ENCODE results near the gene GABRA6. TPM values are rescaled to one million over a fixed set of nuclear protein-coding genes. Genes with fewer than 3 reads are reported as not detected.

Gene GABRA6
- total RNA-seq, 2 experiments from 2014 or later: not detected

DNA sequence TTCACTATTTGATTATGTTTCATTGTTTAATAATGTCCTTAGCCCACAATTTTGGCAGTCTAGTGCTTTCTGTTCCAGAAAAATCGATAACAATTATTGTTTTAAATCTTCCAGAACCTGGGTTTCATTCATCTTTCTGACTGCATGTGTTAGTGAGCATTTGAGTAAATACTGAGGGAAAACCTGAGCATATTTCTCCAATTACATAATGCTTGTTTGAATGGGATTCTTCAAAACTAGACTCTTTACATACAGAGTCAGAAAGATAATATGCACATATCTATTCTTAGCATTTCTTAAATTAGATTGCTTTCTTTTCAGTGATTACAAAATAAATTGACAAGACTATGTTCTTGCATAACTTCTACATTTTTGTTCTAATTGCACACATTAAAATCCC lies 21.9 kb downstream of the GABRA6 start:
- H3K27ac Mint-ChIP-seq: no peak overlapping the region
- no peaks in the 10 kb centered on the region for H3K27me3 Mint-ChIP-seq
- no peaks in the 10 kb centered on the region for H3K36me3 Mint-ChIP-seq (ENCODE audit: low read depth)
- no peaks in the 10 kb centered on the region for H3K4me1 Mint-ChIP-seq
- ChIA-PET CTCF (no interaction called here), POLR2A (no interaction called here)
- no peak overlapping the region for H3K4me3 Mint-ChIP-seq
- DNase-seq: no peak
- H3K9me3 Mint-ChIP-seq: no peaks in the 10 kb centered on the region

DNA sequence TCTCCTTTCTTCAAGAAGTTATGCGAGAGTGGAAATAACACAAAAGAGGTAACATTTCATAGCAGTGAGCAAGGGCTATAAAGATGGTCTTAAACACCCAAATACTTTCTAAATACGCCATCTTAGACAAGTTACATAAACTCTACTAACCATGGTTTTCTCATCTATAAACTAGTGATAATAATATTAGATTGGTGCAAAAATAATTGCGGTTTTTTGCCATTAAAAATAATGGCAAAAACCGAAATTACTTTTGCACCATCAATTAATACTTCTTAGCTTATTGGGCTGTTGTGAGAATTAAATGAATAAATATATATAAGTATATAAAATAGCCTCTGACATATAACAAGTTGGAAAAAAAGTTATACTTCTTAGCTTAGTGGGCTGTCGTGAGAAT lies 23.7 kb downstream of the GABRA6 start:
- DNase-seq: no peak
- Mint-ChIP-seq H3K27me3 (no peaks in the 10 kb centered on the region), H3K36me3 (ENCODE audit: low read depth) (no peaks in the 10 kb centered on the region), H3K4me3 (no peak overlapping the region), H3K9me3 (peaks cover 3% of the 10 kb centered on the region), H3K4me1 (no peaks in the 10 kb centered on the region), H3K27ac (no peak overlapping the region)
- POLR2A ChIA-PET: no interaction called here
- CTCF ChIA-PET: no interaction called here

DNA sequence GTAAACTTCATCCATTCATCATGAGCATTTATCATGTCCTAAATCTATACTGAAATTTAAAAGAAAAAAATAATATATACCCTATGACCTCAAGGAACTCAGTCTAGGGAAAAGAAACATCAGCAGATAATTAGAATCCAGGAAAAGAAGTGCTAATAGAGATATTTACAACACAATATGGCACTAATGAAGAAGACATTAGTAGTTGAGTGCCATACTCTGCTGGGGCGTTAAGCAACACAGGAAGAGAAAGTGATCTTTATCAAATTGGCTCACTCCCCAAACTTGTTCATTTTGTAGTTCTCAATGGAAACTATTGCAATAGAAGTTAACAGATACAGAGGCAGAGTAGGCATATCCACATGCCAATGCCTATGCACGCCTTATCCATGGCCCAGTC lies 27.5 kb downstream of the GABRA6 start:
- CTCF ChIA-PET: no interaction called here
- no peak overlapping the region for H3K27ac Mint-ChIP-seq

DNA sequence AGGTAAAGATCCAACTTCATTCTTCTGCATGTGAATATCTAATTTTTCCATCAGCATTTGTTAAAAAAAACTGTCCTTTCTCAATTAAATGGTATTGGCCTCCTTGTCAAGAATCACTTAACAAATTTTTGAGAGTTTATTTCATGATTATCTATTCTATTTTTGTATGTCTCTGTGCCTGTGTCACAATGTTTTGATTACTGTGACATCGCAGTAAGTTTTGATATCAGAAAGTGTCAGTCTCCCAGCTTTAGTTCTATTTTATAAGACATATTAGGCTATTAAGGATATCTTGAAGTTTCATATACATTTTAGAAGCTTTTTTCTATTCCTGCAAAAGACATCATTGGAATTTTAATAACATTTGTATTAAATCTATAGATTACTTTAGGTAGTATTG lies 33.6 kb downstream of the GABRA6 start:
- Mint-ChIP-seq H3K4me3 (no peak overlapping the region), H3K27ac (no peak overlapping the region), H3K36me3 (ENCODE audit: low read depth) (no peaks in the 10 kb centered on the region), H3K9me3 (no peaks in the 10 kb centered on the region), H3K27me3 (no peaks in the 10 kb centered on the region), H3K4me1 (no peaks in the 10 kb centered on the region)
- POLR2A ChIA-PET: no interaction called here
- CTCF ChIA-PET: no interaction called here
- DNase-seq: no peak

More for the DNA sequence above, 27.5 kb downstream of the GABRA6 start:
- H3K4me1 Mint-ChIP-seq: no peaks in the 10 kb centered on the region
- no peaks in the 10 kb centered on the region for H3K27me3 Mint-ChIP-seq
- no peaks in the 10 kb centered on the region for H3K36me3 Mint-ChIP-seq (ENCODE audit: low read depth)
- DNase-seq: no peak
- H3K4me3 Mint-ChIP-seq: no peak overlapping the region
- H3K9me3 Mint-ChIP-seq: peaks cover 3% of the 10 kb centered on the region
- POLR2A ChIA-PET: no interaction called here

DNA sequence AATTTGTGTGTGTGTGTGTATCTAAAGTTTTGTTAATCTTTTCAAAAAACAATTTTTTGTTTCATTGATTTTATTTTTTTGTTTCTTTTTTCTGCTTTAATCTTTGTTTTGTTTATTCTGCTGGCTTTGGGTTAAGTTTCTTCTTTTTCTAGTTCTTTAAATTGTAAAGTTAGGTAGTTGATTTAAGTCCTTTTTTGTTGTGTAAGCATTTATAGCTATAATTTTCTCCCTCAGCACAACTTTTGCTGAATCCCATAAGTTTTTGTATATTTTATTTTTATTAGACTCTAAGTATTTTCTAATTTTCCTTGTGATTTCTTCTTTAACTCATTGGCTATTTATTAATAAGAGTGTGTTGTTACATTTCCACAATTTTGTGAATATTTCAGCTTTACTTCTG lies 34.9 kb downstream of the GABRA6 start:
- H3K27ac Mint-ChIP-seq: no peak overlapping the region
- H3K27me3 Mint-ChIP-seq: no peaks in the 10 kb centered on the region
- no peak for DNase-seq
- peaks cover 2% of the 10 kb centered on the region for H3K9me3 Mint-ChIP-seq
- H3K4me1 Mint-ChIP-seq: no peaks in the 10 kb centered on the region
- ChIA-PET POLR2A (no interaction called here), CTCF (no interaction called here)
- H3K36me3 Mint-ChIP-seq (ENCODE audit: low read depth): no peaks in the 10 kb centered on the region
- no peak overlapping the region for H3K4me3 Mint-ChIP-seq

DNA sequence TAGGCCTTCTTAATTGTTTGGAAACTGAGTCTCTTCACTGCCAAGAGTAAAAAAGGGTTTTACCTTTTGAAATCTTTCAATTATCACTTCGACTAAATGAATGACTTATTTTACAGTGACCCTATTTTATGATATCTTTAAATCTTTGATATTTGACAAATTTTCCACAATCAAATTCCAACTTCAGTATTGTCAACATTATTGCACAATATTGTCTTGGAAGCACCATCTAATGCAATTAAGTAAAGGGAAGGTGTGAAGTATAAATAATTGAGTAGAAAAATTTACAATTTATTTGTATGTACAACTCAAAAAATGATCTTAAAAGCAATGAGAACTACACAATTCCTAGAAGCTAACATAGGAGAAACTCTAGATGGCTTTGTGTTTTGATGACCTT lies 49.2 kb downstream of the GABRA6 start:
- Mint-ChIP-seq H3K9me3 (peaks cover 5% of the 10 kb centered on the region), H3K4me1 (no peaks in the 10 kb centered on the region), H3K36me3 (ENCODE audit: low read depth) (no peaks in the 10 kb centered on the region), H3K4me3 (no peak overlapping the region), H3K27me3 (no peaks in the 10 kb centered on the region), H3K27ac (no peak overlapping the region)
- ChIA-PET POLR2A (no interaction called here), CTCF (no interaction called here)
- DNase-seq: no peak

DNA sequence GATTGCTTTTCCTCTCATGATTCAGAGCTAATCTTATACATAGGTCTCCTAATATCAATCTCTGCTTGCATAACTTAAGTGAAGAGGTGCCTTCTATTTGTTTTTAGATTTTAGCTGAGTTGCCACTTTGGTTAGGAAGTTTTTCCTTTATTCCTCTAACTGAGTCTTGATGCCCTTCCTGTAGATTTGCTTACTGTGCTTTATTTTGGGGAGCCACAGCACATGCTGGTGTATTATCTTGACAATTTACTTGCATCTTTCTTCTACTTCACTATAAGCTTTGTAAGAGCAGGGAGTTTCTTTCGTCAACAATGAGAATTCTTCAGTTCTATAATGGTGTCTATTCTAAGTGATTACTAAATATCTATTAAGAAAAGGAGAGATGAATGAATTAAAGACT lies 54.9 kb downstream of the GABRA6 start:
- Mint-ChIP-seq H3K9me3 (peaks cover 5% of the 10 kb centered on the region), H3K4me3 (no peak overlapping the region), H3K4me1 (no peaks in the 10 kb centered on the region), H3K36me3 (ENCODE audit: low read depth) (no peaks in the 10 kb centered on the region), H3K27ac (no peak overlapping the region), H3K27me3 (no peaks in the 10 kb centered on the region)
- ChIA-PET CTCF (no interaction called here), POLR2A (no interaction called here)
- no peak for DNase-seq

DNA sequence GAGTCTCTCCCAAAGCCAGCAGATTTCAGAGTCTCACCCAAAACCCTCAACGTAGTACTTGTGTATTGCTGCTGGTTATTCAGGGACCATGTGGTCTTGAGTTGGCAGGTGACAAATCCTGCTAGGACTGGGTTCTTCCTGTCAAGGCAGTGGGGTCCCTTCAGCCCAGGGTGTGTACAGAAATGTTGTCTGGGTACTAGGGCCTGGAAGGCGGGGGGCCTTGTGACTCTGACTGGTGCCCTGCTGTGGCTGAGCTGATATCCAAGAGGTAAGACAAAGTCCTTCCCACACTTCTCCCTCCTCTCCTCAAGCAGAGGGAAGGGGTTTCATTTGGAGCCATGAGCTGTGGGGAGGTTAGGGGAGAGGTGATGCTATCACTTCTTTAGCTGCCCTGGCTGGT lies 58.8 kb downstream of the GABRA6 start:
- Mint-ChIP-seq H3K27ac (no peak overlapping the region), H3K4me3 (no peak overlapping the region), H3K36me3 (ENCODE audit: low read depth) (no peaks in the 10 kb centered on the region), H3K4me1 (no peaks in the 10 kb centered on the region), H3K27me3 (no peaks in the 10 kb centered on the region), H3K9me3 (peaks cover 2% of the 10 kb centered on the region)
- no peak for DNase-seq
- ChIA-PET CTCF (no interaction called here), POLR2A (no interaction called here)

DNA sequence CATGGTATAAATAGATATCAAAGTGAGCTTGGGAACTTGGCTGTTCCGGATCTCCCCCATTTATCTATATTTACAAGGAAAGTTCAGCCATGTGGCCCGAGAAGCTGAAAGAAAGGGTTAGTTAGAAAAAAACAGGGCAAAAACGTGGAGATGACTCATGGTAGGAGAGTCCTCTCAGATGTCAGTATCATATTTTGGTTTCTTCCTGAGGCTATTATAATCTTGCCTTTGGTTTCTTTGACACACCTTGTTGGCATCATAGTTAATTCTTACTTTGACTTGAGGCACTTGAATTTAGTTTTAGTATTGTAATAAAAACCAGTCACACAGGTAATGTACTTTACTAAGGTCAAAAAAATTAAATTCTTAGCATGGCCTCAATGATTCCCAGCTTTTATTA lies 59.9 kb downstream of the GABRA6 start:
- no peak for DNase-seq
- ChIA-PET POLR2A (no interaction called here), CTCF (no interaction called here)
- Mint-ChIP-seq H3K4me1 (no peaks in the 10 kb centered on the region), H3K27ac (no peak overlapping the region), H3K9me3 (peaks cover 2% of the 10 kb centered on the region), H3K4me3 (no peak overlapping the region), H3K27me3 (no peaks in the 10 kb centered on the region), H3K36me3 (ENCODE audit: low read depth) (no peaks in the 10 kb centered on the region)

DNA sequence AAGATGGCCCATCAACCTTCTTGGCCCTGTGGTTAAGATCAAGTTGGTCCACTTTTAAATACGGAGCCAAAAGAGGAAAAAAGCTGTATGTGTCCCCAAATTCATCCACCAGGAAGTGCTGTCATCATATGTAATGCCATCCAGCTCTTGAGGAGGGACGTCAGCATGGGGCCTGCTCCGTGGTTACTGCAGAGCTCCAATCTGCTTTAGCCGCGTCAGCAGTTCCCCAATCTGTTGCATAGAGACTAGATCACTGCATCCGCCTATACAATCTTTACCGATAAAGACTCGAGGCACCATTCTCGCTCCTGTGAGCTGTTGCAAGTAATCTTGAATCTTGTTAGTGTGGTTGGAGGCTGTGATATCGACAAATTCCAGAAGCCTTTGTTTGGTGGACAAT lies 65.7 kb downstream of the GABRA6 start:
- Mint-ChIP-seq H3K27me3 (no peaks in the 10 kb centered on the region), H3K27ac (no peak overlapping the region), H3K4me1 (no peaks in the 10 kb centered on the region), H3K4me3 (no peak overlapping the region), H3K9me3 (peaks cover 8% of the 10 kb centered on the region), H3K36me3 (ENCODE audit: low read depth) (no peaks in the 10 kb centered on the region)
- POLR2A ChIA-PET: no interaction called here
- DNase-seq: no peak
- CTCF ChIA-PET: no interaction called here

Other genes starting within 250 kb of the GABRA6 start
- gene GABRB2, start 139.0 kb upstream of the GABRA6 start, total RNA-seq: not detected
- not detected for gene GABRA1, start 162.4 kb downstream of the GABRA6 start, total RNA-seq

Measured in activated CD4-positive, alpha-beta memory T cell treated with anti-CD3 and anti-CD28 coated beads, Interleukin-2, amount 10 ng/mL, durations not matched to agents 7 days and 5 days (primary cell).